Astrocyte of the cerebellum (primary cell): ENCODE data around the gene EXTL1.

Source experiments
- DNase-seq: peaks from one replicate; pipeline ENCODE4 v3.0.0-alpha.2; 2011; ENCODE audit warnings: low read depth
- H3K4me3 ChIP-seq: 2 replicates; pipeline ENCODE4 v1.5.1; 2011; ENCODE audit warnings: mild to moderate bottlenecking, low read depth, low read length, moderate library complexity
- in situ Hi-C: cut with HindIII; loops from 2 replicates; pipeline ENCODE4 v1.10.0; 2017; ENCODE audit warnings: low sequenced_read_pairs
- TF ChIP-seq, protein P1 (sequence below): IDR thresholded peaks from 2 replicates; pipeline ENCODE4 v1.5.1; 2012; ENCODE audit warnings: low read length, low read depth, moderate library complexity, mild to moderate bottlenecking; ENCODE audit errors: missing control alignments

EXTL1 gene

DNA sequence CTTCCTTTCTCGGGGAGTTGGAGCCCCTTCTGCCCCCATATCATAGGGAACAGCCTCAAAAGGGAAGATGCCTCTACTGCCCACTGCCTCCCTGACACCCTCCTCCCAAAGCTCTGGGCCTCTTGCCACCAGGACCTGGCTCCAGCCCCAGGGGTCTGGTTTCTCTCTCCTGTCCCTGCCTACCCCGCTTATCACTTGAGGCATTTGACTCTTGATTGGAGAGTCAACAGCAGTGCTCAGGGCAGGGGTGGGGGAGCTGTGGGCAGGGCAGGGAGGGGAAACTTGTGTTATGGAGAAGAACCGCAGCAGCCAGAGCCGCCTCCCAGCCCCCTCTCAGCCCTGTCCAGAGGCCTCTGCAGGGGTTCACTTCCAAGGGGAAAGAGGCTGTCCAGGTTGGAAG lies 45.3 kb downstream of the EXTL1 start:
- H3K4me3 ChIP-seq, result no peak overlapping the region
- TF ChIP-seq, protein P1, sequence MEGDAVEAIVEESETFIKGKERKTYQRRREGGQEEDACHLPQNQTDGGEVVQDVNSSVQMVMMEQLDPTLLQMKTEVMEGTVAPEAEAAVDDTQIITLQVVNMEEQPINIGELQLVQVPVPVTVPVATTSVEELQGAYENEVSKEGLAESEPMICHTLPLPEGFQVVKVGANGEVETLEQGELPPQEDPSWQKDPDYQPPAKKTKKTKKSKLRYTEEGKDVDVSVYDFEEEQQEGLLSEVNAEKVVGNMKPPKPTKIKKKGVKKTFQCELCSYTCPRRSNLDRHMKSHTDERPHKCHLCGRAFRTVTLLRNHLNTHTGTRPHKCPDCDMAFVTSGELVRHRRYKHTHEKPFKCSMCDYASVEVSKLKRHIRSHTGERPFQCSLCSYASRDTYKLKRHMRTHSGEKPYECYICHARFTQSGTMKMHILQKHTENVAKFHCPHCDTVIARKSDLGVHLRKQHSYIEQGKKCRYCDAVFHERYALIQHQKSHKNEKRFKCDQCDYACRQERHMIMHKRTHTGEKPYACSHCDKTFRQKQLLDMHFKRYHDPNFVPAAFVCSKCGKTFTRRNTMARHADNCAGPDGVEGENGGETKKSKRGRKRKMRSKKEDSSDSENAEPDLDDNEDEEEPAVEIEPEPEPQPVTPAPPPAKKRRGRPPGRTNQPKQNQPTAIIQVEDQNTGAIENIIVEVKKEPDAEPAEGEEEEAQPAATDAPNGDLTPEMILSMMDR, result no peak
- DNase-seq, result no peak
- in situ Hi-C loops, result no loop called here

DNA sequence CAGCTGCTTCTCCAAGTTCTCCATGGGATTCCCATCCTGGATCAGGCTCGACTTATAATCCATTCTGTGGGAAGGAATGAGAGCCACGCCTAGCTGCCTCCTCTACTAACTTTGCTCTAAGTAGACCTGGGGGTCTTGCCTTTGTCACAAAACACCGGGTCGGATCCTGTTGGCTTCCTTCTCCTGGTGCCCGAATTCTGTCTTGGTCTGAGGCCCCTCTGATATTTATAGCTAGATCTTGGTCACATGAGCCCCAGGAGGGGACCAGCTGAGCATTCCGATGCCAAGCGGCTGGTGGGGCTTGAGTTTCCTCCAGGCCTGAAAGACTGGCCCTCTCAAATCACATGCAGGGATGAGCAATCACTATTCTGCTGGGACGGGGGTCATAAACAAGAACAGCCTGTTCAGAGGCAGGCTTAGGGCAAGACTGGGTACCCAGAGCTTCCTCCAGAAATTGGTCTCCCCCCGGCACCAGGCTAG lies 45.9 kb downstream of the EXTL1 start, which contains the start of gene TRIM63:
TRIM63 (minus strand) TSS at position 199 of the 480 bp plus-strand sequence; CDS start at position 63, 136 bp downstream.
- TF ChIP-seq, protein P1, result no peak
- H3K4me3 ChIP-seq, result no peak within 1 kb of the TSS
- no peak for DNase-seq
- in situ Hi-C loops, result no loop called here

DNA sequence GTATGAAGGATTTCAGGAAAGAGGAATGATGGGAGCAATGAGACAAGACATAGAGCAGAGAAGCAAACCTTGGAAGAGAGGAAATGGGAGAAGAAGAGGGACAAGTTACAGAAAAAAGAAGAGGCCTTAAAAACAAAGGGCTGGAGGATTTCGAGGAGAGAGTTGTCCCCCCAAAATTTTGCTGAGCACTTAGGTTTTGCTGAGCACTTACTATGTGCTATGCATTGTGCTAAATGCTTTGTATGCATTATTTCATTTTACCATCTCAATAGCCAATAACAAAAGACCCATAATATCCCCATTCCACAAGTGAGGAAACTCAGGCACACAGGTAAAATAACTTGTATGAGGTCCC lies 48.3 kb downstream of the EXTL1 start:
- in situ Hi-C loops, result no loop called here
- TF ChIP-seq, protein P1, result no peak
- no peak for DNase-seq
- no peak overlapping the region for H3K4me3 ChIP-seq

DNA sequence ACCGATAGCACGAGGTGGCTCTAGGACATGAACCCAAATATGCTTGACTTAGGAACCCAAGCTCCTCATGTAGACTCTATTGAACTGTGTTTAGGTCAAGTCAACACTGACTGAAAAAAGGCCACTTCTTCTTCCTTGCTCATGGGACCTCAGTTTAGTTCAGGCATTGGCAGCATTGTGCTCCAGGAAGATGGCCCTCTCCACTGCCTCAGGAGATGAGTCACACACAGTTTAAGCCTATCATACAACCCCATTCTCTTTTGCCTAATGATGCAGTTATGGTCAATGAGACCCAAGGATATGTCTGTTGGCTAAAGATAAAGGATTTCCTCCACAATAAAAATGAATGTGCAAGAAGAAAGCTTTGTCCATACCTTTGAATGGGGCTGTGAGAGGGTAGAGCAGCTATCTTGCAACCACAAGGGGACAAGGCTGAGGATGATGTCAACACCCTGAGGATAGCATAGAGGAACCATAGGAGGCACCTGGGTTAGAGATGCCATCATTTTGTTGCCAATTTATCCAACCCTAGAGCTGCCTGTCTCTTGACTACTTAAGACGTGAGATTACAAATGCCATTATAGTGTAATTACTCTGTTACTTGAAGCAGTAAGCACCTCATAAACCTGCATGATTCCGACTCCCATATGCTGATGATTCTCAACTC lies 48.9 kb downstream of the EXTL1 start:
- H3K4me3 ChIP-seq, result no peak overlapping the region
- TF ChIP-seq, protein P1, result no peak
- DNase-seq, result no peak
- in situ Hi-C loops, result no loop called here

DNA sequence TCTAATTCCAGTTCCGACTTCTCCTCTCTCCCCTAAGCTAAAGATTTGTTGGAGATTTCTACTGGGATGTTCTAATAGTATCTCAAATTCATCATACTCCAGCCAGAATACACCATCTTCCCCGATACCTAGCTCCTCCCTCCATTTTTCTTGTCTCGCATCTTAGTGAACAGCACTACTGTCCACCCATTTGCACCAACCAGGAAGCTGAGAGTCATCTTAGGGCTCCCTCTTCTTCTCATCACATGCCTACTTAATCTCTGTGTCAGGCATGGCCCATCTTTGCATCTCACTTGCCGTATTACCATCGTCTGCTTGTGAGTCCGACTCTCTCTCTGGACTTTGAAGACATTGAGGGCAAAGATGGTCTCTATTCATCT lies 49.4 kb downstream of the EXTL1 start:
- no peak for DNase-seq
- in situ Hi-C loops, result no loop called here
- TF ChIP-seq, protein P1, result no peak
- H3K4me3 ChIP-seq, result no peak overlapping the region

DNA sequence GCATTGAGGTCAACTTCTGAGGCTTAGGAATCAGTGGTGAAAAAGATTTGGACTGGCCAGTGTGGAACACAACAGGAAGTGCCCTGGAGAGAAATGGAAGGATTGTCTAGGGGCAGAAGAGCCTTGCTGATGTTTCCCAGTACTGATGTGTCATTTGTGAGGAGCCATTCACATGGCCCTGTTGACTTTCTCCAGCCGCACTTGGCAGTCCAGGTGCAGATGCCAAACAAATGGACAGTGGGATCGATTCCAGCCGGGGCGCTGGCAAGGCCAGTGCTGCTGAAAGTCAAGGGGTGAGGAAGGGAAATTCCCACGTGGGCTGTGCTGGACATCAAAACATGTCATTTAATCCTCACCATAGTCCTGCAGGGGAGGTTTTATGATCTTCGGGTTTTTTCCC lies 50.7 kb downstream of the EXTL1 start:
- DNase-seq, result no peak
- no peak overlapping the region for H3K4me3 ChIP-seq
- TF ChIP-seq, protein P1, result no peak
- in situ Hi-C loops, result no loop called here
